Measurements from ENCODE around the gene HEXA. TPM values are rescaled to one million over a fixed set of nuclear protein-coding genes. Genes with fewer than 3 reads are reported as not detected.
"Not testable (repeated sequence)": the region's sequence is repeated elsewhere in the genome, so short reads cannot be mapped to it uniquely, and the experiment has no call there.

The HEXA gene
- total RNA-seq, 1 donor from 2014 or later = 82.7 TPM

GRCh38 chr15:72389231-72389630 is 13.4 kb upstream of the HEXA start:
- DNase-seq (ENCODE audit: low read depth) = no peak
- H3K4me3 ChIP-seq (ENCODE audit: low read depth, low read length) = no peak overlapping the region
- TF ChIP-seq CTCF (conservative IDR thresholded peaks at IDR 0.05; ENCODE audit: low read depth, low read length) = no peak

GRCh38 chr15:72387741-72388140 is 11.9 kb upstream of the HEXA start:
- no peak overlapping the region for H3K4me3 ChIP-seq (ENCODE audit: low read depth, low read length)
- no peak for TF ChIP-seq CTCF (conservative IDR thresholded peaks at IDR 0.05; ENCODE audit: low read depth, low read length)
- DNase-seq (ENCODE audit: low read depth) = no peak

GRCh38 chr15:72382146-72382545 is 6.3 kb upstream of the HEXA start:
- H3K4me3 ChIP-seq (ENCODE audit: low read depth, low read length) = no peak overlapping the region
- DNase-seq (ENCODE audit: low read depth) = no peak

GRCh38 chr15:72380743-72381142 is 4.9 kb upstream of the HEXA start:
- no peak for DNase-seq (ENCODE audit: low read depth)
- H3K4me3 ChIP-seq (ENCODE audit: low read depth, low read length) = no peak overlapping the region
- TF ChIP-seq CTCF (conservative IDR thresholded peaks at IDR 0.05; ENCODE audit: low read depth, low read length) = no peak

More at GRCh38 chr15:72382146-72382545, 6.3 kb upstream of the HEXA start:
- peak; percentile 44 for TF ChIP-seq CTCF (conservative IDR thresholded peaks at IDR 0.05; ENCODE audit: low read depth, low read length)

GRCh38 chr15:72379856-72380430 is 4.1 kb upstream of the HEXA start:
- no peak for DNase-seq (ENCODE audit: low read depth)
- no peak for TF ChIP-seq CTCF (conservative IDR thresholded peaks at IDR 0.05; ENCODE audit: low read depth, low read length)
- H3K4me3 ChIP-seq (ENCODE audit: low read depth, low read length) = no peak overlapping the region

- not testable (repeated sequence) for DNase-seq (ENCODE audit: low read depth)
Observed at GRCh38 chr15:72379106-72379505, 3.3 kb upstream of the HEXA start.

GRCh38 chr15:72377331-72377730 is 1.5 kb upstream of the HEXA start:
- no peak for DNase-seq (ENCODE audit: low read depth)
- TF ChIP-seq CTCF (conservative IDR thresholded peaks at IDR 0.05; ENCODE audit: low read depth, low read length) = no peak
- no peak overlapping the region for H3K4me3 ChIP-seq (ENCODE audit: low read depth, low read length)

More at GRCh38 chr15:72379106-72379505, 3.3 kb upstream of the HEXA start:
- not testable (repeated sequence) for H3K4me3 ChIP-seq (ENCODE audit: low read depth, low read length)
